NCI-H1105 treated with DMSO at 0.1 percent for 48 hours (cell line): Measurements from ENCODE around the gene COG4.
"Not testable (repeated sequence)": the region's sequence is repeated elsewhere in the genome, so short reads cannot be mapped to it uniquely, and the experiment has no call there.

ENCODE experiments used
- DNase-seq: peaks from one replicate; lab custom pipeline; 2025; lab: John Stamatoyannopoulos, UW

COG4 gene

DNA sequence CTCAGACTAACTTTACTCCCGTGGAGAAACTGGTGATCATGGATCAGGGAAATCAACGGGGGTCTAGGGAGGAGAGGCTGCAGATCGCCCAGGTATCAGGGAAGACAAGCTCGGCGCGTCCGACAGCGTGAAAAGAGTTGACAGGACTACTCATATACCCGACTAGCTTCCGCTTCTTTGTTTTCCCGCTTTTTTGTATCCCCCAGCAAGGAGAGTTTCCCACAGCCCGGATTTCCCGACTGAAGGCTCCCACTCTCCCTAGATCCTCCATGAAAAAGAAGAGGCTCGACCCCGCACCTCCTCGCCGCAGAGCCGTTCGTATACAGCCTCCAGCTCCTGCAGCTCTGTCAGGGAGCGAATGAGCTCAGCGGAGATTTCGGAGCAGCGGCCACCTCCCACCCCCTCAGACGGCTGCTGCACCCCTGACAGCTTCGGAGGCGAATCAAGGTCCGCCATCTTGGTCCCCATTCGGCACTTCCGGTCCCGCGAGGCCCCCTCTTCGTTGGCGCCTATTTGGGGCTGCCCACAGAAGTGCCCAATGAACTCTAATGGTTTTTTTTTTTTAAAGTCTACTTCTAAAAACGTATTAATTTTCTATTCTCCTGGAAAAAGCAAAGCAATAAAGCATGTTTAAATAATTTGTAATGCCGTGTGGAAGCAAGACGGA, at the start of gene COG4:
COG4 (minus strand) TSS at position 479 of the 667 bp plus-strand sequence; CDS start at position 468, 11 bp downstream.
- DNase-seq, result peak; percentile 81

DNA sequence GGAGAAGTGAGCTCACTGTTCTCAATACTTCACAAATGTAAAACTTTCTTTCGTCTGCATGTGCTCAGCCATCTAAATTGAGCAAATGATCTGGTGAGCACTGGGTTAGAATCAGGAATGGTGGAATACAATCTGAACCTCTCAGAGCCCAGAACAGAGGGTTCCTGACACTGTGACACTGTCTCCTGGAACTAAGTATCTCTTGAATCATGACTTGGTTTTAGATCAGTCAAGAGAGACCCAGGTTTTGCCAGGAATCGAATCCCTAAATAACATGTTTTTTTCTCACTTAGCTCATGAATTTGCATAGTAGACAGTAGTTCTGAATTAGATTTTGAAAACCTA, 49.5 kb upstream of the COG4 start:
- no peak for DNase-seq

DNA sequence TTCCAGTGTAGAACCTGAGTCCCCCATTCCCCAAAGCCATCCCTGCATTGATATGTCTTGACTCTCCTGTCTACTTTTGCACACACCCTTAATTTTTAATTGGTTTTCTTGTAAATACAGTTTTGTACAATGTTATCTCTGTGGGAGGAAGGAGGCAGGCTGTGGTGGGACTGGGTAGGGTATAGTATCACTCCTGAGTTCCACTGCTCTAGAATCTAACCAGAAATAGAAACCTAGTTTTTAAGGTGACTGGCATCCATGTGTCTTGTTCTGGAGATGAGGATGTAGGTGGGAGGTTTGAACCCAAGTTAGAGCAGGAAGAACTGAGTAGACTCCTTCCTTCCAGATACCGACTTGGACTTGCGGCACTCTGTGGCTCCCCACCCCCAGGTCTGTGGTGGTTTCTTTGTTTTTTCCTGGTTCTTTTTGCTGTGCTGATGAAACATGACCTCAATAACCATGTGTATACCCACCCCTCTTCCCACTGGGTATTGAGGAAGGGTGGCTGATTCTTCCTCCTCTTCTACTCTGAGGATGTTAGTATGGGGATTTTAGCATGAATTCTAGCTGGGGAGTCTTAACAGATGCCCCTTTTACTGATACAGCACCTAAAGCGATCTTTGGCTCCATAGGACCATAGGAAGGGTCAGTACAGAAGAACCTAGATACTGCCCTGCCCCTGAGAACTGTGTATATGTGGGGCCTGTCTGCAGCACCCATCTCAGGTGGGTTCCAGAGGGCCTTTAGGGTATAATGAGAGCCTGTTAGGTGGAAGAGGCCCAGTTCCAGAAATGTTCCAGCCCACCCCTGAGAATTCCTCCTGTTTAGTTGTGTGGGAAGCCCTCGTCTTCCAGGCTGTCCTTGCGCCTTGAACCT, 48.9 kb upstream of the COG4 start:
- no peak for DNase-seq

DNA sequence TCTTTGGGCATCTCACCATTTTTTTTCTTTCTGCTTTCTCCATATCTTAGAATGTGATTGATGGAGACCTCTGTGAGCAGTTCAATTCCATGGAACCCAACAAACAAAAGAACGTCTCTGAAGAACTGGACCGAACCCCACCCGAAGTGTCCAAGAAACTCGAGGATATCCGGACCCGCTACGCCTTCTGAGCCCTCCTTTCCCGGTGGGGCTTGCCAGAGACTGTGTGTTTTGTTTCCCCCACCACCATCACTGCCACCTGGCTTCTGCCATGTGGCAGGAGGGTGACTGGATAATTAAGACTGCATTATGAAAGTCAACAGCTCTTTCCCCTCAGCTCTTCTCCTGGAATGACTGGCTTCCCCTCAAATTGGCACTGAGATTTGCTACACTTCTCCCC, 48.3 kb upstream of the COG4 start:
- DNase-seq, result no peak

DNA sequence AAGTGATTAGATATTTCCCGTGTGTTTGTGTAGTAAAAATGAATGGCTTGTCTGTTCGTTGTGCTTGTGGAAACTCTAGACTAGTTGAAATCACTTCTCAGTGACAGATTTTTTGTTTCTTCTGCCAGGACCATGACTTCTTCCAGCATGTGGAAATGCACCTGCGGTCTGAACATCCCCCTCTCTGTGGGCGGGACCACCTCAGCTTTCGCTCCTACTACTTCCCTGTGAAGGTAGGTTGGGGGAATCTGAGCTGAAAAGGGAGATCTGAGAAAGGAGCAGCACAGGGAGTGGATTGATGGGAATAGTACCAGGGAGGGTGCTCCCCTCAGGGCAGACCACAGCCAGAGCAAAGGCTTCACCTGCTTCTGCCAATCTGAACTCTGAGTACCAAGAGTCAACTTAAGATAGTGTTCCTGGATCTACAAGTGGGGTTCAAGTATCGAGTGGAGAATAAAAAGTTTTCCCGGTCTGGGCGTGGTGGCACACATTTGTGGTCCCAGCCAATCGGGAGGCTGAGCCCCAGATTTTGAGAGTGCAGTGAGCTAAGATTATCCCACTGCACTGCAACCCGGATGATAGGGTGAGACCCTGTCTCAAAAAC, 47.7 kb upstream of the COG4 start:
- no peak for DNase-seq

DNA sequence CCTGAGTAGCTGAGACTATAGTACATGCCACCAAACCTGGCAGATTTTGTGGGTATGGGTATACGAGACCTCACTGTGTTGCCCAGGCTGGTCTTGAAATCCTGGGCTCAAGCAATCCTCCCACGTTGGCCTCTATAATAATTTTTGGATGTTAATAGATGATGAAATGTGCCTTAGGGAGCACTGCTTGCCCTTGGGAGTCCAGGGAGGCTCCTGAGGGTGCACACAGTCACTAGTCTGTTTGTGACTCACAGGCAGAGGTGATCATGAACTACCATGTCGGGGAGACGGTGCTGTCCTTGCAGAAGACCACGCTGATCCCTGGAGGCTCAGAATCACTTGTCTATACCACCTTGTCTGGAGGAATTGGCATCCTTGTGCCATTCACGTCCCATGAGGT, 46.4 kb upstream of the COG4 start:
- DNase-seq, result no peak

DNA sequence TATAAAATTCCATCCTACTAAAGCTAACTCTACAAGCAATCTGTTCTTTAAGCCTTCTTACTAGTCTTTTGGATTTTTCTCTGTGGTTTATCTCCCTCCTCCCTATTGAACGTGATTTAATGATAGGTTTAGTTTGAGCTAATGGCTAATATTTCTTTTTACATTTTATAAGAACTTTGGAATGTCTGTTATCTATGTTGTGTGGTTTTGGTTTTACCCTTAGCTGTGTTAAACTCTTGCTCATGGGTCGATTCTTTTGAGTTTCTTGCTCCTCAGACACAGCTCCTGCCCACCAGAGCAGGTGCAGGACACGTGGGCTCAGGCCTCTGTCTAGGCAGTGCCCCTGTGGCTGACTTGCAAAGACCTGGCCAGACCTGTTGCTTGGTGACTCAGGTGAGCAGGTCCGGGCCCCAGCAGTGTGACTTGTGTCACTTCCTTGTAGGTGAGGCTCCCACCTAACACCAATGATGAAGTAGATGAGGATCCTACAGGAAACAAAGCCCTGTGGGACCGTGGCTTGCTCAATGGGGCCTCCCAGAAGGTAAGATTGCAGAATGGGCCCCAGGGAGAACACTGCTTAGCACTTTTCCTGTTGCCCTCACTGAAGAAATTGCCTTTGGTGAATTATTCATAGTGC, 45.4 kb upstream of the COG4 start:
- no peak for DNase-seq

DNA sequence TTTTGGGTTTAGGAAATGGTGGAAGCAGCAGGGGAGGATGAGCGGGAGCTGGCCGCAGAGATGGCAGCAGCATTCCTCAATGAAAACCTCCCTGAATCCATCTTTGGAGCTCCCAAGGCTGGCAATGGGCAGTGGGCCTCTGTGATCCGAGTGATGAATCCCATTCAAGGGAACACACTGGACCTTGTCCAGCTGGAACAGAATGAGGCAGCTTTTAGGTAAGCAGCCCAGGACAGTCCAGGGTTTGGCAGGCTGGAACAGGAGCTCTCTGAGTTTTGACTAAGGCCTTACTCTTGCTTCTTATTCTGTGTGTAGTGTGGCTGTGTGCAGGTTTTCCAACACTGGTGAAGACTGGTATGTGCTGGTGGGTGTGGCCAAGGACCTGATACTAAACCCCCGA, 41.7 kb upstream of the COG4 start:
- no peak for DNase-seq

DNA sequence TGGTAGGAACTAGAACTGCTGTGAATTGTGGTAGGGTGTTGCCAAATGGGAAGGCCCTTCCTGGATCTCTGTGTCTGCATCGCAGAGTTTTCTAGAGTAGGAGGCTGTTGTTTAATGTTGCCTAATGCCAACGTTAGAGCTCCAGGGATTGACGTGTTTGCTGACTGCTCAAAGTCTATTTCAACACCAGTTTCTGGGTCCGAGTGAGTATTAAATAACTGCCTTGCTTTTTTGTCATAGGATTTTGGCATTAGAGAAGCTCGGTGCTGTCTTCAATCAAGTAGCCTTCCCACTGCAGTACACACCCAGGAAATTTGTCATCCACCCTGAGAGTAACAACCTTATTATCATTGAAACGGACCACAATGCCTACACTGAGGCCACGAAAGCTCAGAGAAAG, 40.3 kb upstream of the COG4 start:
- no peak for DNase-seq

DNA sequence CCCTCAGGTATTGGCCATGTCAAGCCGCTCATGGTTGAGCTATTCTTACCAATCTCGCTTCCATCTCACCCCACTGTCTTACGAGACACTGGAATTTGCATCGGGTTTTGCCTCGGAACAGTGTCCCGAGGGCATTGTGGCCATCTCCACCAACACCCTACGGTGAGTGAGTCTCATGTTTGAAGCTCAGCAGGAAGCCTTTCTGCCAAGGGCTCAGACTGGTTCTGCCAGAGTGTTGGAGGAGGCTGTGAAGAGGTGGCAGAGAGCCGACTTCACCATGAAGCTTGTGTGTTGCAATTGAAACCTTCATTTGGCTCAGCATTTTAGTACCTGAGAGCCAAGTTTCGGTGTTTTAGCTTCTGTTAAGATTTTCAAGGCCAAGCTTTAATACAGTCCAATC, 38.3 kb upstream of the COG4 start:
- DNase-seq, result no peak

DNA sequence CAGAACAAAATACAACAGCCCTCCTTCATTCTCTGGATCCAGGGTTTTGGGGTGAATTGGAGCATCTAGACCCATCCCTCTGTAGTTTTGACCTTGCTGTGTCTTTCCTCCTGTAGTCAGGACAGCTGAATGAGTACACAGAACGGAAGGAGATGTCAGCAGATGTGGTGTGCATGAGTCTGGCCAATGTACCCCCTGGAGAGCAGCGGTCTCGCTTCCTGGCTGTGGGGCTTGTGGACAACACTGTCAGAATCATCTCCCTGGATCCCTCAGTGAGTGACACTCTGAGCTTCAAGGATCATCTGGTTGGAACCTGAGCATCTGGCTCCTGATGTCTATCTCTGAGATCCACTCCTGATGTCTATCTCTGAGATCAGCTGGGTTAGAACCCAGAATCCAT, 32.7 kb upstream of the COG4 start:
- DNase-seq, result no peak

DNA sequence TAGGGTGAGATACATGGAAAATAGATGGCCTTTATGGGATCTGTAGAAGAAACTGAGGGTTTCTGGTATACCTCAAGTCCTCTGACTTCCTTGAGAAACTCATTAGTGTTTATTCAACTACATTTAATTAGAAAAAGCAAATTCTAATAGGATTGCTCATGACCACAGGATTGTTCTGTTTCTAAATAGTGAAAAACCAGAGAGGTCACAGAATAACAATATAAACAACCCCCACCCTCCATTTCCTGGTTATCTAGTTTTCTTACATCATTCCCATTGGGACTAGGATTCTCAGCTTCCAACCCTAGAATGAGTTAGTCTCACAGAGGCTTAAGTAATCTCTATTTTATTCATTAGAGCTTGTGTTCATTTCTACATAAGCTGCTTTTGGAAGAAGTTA, 30.3 kb upstream of the COG4 start:
- DNase-seq, result no peak

DNA sequence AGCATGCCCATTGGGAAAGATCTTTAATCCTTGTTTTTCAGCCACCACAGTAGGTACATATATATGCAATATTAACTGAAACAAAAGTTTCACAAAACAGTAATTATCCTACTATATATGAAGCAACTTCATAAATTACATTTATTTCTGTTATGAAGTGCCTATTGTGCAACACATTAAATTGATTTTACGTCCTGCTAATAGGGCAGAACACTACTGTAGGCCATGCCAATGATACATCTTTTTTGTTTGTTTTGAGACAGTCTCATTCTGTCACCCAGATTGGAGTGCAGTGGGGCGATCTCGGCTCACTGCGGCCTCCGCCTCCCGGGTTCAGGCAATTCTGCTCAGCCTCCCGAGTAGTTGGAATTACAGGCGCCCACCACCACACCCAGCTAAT, 29.3 kb upstream of the COG4 start:
- DNase-seq, result no peak

DNA sequence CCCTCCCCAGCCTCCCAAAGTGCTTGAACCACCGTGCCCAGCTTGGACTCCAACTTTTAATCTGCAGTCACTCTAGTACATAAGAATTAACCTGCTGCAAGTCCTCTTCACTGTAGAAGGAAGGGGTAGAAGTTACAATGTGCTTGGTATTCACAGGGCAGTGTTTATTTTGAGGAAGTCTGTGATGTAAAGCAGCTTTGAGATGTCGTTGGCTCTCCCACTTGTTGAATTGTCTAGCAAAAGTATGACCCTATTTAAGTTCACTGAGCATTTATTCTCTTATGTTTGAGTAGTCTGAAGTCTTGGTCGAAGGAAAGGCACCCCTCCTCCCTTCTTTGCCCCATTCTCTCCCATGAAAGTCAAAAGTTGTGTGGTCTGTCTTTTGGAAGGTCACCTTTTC, 28.4 kb upstream of the COG4 start:
- no peak for DNase-seq

DNA sequence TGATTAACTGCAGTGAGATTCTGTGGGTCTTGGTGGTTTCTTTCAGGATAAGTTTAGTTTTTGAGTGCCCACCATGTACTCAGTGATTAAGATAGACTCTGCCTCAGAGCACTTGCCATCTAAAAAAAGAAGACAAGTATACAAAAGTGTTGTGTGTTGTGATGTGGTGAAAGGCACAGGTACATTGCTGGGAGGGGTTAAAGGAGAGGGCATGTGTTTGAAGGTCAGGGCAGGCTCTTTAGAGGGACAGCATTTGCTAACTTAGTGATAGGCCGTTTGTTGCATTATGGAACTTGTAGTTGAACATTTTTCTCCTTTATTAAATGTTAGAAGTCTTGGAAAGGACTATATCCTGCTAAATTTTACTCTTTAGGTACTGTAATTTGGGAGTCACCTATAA, 26.7 kb upstream of the COG4 start:
- DNase-seq, result no peak

DNA sequence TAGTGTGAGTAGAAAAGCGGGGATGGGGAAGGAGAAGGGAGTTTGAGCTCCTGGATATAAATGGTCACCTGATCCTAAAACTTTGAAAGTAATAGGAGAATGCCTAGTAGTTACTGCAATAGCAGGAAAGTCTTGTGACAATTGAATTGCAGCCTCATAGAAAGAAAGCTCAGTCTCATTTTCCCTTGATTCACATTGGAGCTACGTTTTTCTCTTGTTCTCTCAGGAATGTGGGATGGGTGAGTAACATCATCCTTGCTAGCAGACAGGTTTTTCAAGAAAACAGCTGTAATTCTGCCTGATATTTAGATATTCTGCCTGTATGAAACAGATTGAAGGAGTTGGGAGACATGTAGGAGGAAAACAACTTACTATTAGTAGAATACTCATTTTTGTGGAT, 25.6 kb upstream of the COG4 start:
- no peak for DNase-seq

DNA sequence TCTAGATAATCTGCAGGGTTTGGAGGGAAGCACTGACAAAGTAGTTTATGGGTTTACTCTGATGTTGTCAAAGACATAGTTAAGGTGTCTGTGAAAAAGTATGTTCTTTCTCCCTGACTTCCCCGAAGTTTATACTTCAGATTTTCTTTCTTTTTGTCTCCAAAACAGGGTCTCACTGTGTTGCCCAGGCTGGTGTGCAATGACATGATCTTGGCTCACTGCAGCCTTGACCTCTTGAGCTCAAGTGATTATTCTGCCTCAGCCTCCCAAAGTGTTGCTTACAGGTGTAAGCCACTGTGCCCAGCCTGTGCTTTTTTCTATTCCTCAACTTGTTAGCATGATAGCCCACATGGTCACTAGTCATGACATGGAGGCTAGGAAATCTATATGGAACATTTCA, 21.2 kb upstream of the COG4 start:
- DNase-seq, result no peak

DNA sequence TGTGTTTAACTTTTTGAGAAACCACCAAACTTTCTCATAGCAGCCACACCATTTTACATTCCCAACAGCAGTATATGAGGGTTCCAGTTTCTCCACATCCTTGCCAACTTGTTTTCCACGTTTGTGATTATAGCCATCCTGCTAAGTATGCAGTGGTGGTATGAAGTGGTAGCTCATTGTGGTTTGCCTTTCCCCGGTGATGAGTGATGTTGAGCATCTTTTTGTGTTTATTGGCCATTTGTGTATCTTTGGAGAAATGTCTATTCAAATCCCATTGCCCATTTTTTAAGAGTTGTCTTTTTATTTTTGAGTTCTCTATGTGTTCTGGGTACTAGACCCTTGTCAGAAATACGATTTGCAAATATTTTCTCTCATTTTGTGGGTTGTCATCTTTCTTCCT, 17.6 kb upstream of the COG4 start:
- DNase-seq, result no peak

DNA sequence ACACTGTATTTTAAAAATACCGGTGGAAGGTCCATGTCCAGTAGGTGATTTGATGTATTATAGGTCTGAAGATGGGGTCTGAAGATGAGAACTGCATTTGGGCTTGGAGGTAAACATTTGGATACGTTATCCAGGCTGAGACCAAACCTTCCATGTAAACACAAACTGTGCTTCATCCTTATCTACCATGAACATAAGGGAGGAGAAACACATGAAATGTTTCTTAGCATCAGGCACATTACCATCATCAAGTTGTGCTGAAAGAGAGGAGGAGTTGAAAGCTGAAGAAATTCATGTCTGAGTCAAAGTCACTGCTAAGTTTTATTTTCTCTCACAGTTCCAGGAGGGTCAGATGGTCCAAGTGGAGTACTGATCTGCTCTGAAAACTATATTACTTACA, 11.6 kb upstream of the COG4 start:
- DNase-seq, result no peak

DNA sequence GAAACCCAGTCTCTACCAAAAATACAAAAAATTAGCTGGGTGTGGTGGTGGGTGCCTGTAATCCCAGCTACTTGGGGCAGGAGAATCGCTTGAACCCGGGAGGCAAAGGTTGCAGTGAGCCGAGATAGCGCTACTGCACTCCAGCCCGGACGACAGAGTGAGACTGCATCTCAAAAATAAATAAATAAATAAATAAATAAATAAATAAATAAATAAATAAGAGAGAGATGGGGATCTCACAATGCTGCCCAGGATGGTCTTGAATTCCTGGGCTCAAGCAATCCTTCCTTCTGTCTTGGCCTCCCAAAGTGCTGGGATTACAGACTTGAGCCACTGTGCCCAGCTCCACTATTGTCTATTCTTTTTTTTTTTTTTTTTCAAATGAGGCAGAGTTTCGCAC, 6.6 kb upstream of the COG4 start:
- DNase-seq, result not testable (repeated sequence)

DNA sequence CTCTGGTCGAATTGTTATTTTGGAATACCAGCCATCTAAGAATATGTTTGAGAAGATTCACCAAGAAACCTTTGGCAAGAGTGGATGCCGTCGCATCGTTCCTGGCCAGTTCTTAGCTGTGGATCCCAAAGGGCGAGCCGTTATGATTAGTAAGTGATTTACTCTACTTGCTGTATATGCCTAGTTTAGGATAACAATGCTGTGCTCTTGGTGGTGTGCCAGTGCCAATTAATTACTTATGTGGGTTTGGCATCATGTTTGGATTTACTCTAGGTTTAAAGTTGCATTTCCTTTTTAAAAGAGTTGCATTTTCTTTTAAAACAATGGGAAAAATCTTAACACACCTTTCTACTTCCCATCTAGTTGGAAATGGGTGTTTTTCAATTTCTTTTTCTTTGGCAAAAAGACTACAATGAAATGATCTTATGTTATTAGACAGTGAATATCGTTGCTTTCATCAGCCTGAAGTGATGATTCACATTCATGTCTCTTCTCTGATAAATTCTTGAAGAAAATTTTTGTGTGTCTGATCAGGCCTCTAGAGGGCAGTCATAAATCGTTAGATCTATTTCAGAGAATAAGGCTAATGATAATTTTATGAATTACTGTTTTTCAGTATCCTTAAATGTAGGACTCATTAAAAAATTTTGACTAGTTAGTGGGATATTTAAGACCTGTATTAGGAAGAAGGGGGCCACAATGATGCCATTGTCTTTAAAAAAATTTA, 5.9 kb upstream of the COG4 start:
- no peak for DNase-seq

DNA sequence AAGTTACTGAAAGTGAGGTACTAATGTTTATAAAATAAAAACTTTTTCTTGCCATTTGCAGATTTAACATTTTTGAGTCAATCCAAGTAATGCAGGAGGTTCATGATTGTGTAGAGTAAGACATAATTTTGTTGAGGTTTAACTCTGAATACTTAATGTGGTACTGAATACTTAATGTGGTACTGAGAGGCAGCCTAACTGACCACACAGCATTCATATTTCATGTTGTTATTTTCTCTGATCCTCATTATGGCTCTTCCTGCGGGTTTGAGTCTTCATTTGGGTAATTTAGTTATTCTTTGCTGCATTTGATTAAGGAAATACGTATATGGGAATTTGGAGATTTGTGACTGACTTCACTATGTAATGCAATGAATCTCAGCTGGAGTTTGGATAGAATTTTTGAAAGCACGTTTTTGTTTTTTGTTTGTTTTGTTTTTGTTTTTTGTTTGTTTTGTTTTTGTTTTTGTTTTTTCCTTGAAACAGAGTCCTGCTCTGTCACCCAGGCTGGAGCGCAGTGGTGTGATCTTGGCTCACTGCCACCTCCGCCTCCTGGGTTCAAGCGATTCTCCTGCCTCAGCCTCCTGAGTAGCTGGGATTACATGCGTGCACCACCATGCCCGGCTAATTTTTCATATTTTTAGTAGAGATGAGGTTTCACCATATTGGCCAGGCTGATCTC, 4.1 kb upstream of the COG4 start:
- DNase-seq, result no peak
